SIG-M5 (cell line): Measurements from ENCODE around the gene ARRDC3.

Experiments
- DNase-seq: peaks from one replicate; lab custom pipeline; 2025; lab: John Stamatoyannopoulos, UW

Gene ARRDC3

DNA sequence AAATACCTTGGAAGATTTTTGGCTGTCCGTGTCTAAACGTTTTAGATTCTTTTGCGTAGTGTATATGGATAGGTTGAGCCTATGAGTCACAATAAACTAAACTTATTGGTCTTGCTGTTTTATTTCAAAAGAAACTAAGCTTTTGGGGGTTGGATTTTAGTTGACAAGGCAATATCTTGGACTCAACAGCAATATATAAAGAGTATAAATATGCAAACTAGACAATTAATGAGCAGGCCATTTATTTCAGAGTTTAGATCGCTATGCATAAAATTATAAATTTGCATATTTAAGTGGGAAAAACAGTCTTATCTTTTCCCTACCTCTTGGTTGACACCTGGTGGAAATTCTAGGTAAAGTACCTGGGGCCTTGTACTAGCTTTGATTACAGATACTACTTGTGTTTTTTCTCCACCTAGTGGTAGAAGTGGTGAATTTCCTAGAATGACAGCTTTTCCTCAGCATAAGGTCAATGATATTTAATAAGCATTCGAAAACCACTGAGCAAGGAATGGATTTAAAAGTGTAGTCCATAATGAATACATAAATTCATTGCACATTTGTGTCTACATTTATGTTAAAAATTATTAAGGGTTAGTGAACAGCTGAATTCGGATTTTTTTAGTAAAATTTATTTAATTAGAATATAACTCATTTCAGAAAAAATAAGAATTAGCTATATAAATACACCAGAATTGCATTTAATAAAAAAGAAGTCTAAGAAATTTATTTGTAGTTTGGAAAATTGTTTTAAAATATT lies 1.7 kb upstream of the ARRDC3 start:
- DNase-seq = peak; percentile 66

DNA sequence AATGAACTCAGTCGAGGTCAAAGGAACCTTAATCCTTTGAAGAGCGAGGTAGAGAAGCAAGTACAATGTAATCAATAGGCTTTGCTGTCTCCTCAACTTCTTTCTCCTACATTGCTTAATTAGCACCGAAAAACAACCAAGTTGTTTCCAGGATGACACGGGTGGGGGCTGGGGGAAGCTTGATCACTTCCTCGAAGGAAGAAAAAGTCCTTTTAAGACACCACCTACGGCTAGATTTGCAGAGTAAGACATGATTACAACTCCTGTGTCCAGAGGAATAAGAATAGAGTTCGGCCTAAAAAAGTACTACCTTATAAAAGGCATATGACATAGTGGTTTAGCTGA lies 811 bp upstream of the ARRDC3 start:
- DNase-seq = no peak

DNA sequence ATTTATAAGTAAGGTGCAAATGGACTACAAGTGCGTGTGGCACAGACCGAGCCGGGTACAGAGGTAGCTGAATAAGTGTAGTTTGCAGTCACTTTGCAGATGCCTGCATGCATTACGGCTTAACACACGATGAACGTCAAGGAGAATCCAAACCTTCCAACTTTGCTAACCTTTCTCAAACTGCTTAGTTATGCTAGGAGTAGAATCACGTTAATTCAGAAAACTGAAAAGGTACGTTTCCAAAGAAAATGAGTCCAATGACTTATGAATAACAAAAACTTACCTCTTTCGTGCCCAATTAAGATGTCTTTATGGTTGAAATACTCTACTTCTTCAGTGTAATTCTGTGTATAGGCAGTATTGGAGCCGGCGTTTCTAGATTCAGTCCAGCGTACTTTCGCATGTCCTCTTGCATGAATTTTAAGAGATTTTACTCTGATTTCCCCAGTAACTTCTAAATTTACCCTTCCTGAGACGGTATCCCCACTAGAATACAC lies 539 bp downstream of the ARRDC3 start:
- no peak for DNase-seq

DNA sequence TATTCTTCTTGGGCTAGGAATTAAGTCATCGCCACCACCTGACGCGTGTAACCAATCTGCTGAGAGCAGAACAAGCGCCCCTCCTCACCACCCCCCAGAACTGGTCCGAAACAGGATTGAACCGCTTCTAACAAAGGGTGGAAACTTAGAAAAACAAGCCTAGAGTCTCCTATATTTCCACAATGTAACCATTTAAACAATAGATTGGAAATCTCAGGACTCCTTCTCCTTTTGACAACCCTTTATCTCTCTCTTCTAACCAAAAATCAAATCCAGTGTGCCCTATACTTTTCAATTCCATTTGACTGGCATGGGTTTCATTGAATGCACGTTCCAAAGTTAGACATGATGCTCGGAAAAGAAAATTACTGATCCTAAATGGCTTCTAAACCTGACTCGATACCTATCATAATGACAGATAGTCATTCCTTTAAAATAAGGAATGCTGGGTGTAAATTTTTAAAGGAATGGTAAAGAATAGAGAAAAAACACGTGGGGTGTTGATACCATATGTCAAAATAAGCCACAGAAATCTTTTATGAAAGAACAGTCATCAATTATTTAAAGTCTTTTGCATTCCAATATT lies 1.2 kb downstream of the ARRDC3 start:
- peak; percentile 59 for DNase-seq

DNA sequence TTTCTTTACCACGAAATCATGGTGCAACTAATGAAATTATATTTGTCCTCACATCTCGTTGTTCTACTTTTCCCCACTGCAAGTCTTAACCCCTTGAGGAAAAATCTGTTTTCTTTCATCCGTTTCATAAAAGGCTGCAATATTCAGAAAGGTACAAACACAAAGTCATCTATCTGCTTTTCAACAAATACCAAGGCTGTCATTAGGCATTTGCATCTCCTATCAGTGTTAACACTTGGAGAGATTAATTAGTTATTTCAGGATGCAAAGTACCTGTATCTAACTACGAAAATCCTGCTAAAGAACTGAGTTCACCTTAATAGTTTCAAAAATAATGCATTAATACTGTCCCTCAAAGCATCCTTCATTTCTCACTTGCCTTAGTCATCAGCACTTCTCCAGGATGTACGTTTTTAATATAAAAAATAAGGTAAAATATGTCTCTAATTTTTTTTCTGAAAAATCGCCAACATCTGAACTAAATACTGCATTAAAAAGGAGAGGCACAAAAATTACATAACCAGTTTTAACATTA lies 1.8 kb downstream of the ARRDC3 start:
- no peak for DNase-seq

DNA sequence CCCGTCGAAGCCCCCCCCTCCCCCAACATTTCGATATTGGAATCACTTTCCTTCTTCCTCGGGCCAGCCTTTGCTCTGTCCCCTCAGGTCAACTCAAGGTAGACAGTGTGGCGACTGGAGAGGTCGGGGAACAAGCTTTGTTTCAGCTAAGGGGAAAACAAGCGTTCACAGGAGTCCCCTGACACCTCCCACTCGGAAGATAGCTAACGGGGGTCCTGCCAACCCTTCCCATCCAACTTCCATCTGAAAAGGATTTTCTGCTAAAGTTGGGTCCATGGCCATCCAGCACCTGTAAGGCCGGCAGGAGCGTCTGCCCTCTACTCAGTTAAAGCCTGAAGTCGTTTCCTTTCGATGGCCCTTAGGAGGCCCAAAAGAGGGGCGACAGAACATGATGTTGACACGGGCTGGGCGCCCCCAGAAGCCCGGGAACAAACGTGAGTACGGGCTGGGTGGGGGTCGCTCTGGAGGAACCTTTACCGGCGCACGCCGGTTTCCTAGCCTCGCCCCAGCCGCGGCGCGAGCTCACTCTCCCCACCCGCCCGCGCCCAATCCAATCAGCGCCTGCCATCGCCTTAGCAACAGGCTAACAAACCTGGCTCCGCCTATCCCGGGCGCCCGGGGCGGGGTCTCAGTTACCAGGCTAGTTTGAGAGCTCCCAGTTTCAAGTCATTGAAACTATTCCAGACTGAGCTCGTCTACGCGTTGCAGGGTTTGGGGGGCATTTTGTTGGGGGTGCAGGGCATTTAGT lies 2.5 kb downstream of the ARRDC3 start:
- DNase-seq = peak; percentile 80

DNA sequence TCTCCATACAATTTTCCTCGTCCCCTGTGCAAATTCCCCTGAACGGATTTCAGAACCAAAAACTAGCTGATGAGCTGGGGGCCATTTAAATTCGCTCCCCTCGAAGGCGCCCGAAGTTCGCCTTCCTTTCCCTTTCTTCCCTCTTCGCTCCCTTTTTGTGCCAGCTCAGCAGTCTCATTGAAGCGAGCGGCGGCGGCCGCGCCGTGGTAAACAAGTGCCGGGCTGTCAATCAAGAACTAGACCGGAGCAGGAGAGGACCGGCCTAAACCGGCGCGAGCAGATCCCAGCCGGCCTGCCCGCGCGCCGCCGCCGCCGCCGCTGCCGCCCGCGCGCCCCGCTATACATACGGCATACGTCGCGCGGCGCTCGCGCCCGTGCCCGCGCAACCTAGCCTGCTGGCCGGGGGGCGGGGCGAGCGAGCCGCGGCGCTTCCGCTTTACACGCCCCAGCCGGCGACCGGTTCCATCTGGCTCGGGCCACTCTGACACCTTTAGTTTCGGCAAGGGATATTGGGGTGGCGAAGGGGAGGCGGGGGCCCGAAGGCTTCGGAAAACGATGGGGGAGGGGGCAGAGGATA lies 3.1 kb downstream of the ARRDC3 start:
- peak; percentile 72 for DNase-seq

DNA sequence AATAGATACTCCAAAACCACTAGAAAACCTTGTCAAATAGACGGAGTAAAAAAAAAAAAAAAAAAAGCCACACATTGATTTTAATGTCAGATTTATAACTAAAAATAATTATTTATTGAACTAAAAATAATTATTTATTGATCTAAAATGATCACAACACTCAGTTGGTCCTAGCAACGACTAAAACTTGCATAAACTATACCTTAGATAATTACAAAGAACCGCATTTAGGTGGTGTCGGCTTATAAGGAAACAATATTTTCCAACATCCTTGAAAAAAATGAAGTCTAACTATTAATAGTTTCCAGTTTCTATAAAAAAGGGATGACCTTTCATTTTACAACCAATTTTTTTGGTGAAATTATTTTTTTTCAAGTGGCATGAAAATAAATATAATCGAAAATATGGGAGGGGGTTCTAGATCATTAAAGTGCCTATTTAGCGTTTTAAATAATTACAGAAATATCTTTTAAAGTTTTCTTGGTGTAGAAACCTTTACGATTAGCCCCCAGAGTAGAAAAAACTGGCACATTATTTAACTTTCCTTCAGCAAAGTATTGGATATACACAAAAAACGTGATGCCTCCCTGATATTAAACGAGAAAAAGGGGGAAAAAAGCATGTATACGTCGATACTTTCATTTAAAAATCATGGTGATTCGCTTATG lies 3.7 kb downstream of the ARRDC3 start:
- DNase-seq = no peak

DNA sequence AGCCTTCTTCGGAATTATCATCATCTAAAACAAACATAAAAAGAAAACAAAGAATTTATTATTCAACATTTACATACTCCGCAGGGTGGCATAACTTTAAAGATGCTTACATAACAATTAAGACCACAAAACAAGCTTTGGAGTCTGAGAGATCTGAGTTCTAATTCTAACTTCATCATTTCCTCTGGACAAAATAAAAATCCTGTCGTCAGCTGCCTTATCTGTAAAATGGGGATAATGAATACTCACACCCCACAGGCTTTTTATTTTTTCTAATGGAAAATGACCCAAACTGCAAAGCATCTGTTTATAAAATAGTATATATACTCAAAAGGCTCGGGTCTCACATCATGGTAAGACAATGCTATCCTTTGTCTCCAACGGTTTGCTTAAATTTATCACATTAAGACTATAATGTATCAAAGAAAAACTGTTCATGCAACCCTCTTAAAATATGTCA lies 4.3 kb downstream of the ARRDC3 start:
- DNase-seq = no peak

DNA sequence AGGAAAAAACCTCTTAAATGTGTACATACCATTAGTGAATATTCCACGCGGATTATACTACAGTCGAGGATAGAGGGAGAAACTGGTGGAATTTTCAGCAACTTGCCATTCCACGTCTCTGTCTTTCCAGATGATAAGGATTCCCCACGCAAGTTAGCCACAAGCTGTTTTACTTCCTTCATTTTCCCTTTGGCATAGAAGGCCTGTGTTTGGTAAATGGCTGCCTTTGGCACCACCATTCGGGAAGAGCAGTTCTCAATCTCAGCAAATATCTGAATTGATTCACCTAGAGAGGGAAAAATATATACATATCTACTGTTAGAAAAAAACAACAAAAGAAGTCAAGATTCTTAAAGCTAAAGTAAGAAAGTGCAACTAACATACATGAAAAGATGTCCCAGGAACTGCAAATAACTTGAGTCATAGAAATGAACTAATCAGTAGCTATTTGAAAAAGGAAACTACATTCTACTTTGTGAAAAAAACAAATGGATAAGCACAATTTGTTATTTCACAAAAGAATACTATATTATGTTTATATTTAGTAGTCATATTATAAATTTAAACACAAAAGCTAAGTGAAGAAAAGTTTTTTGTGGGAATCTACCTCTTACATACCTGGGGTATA lies 8.1 kb downstream of the ARRDC3 start:
- DNase-seq = no peak

DNA sequence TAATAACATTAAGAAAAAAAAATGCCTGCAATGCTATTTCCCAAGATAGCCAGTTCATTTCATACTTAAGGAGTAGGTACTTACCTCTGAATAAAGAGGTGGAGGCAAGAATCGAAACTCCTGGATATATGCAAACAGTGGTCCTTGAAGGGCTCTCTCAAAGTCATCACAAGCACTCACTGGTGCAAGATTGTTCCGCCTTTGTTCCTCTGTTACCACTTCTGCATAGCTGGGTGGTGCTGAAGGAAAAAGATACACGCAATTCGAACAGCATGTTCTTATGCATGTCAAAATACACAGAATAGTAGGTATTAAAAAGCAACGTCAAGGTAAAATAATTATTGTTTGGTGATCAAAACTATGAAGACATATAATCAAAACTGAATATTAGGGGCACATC lies 9.5 kb downstream of the ARRDC3 start:
- no peak for DNase-seq

DNA sequence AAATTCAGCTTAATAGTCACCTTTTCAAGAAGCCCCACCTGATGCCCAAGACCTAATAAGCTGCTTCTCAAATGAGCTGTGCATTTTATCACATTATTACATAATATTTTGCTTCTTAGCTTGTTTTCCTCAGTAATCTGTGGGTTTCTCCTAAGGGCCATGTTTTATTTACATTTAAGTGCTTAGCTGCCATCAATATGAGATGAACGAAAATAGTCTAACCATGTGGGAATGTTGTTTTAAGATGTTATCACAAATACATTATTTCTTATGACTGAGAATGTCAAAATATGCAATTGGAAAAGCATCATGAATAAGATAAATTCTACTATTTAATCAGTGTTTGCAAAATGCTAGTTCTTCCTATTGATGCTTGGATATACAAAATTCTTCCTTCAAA lies 10.1 kb downstream of the ARRDC3 start:
- no peak for DNase-seq

DNA sequence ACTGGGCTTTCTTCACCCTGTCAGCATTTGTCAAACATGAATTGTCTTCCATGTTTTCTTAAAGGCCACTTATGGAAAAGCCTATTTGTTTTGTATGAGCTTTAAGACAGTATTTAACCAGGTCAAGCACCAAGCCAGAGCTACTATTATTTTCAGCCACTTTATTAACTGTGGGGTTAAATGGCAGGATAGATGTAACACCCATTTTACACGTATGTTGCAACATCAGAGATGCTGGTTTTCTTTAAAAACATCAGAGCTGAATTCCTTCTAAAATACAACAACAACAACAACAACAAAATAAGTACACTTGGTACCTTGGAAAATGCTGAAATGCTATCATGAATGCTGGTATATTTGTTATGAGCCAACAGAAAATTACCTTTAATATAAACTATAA lies 13.6 kb downstream of the ARRDC3 start:
- no peak for DNase-seq

DNA sequence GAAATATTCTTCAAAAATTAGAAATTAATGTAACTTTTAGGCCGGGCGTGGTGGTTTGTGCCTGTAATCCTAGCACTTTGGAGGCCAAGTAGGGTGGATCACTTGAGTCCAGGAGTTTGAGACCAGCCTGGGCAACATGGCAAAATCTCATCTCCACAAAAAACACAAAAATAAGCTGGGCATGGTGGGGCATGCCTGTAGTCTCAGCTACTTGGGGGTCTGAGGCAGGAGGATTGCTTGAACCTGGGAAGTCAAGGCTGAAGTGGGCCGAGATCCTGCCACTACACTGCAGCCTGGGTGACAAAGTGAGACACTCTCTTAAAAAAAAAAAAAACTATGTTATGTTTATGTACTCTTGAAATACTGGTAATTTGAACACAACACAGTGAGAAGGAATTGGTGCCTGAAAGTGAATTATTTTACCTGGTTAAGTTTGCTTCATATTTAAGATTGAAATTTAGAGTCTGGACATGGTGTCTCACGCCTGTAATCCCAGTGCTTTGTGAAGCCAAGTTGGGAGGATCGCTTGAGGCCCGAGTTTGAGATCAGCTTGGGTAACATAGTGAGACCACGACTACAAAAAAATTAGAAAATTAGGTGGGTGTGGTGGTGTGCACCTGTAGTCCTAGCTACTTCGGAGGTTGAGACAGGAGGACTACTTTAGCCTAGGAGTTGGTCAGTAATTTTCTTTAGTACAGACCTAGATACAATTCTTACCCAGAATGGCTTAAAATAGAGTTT lies 15.0 kb downstream of the ARRDC3 start:
- DNase-seq = no peak

DNA sequence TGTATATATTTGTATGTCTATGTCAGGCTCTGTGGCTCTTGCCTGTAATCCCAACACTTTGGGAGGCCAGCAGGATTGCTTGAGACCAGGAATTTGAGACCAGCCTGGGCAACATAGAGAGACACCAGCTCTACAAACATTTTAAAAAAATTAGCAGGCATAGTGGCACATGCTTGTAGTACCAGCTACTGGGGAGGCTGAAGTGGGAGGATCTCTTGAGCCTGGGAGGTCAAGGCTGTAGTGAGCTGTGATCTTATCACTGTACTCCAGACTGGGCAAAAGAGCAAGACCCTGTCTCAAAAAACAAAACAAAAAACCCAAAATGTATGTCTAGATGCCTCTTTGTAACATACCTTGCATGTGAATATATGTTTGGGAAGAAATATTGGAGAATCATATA lies 15.8 kb downstream of the ARRDC3 start:
- DNase-seq = no peak

DNA sequence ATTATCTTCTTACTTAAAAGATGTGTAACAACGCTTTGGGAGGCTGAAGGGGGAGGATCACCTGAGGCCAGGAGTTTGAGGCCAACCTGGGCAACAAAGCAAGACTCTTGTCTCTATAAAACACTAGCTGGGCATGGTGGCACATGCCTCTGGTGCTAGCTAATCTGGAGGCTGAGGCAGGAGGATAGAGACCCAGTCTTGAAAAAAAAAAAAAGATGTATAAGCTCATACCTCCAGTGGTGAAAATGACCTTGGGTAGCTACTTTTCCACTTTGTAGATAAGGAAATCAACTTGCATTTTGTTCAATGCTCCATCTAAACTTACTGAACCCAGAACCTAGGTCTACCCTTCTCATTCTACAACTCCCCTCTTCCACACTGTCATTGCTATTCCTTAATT lies 16.6 kb downstream of the ARRDC3 start:
- no peak for DNase-seq

DNA sequence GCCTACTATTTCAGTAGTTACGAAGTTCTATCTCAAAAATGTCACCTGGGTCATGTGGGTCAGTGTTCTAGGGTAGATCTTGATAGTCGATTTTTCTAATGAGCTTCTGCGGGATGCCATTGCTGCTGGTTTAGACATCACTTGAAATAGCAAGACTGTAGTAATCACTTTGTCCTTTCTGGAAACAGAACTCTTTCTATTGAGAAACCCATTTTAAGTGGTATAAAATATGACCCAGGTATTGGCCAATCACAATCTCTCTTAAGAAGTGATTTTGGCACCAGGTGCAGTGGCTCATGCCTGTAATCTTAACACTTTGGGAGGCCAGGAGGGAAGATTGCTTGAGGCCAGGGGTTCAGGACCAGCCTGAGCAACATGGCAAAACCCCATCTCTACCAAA lies 17.6 kb downstream of the ARRDC3 start:
- DNase-seq = no peak

DNA sequence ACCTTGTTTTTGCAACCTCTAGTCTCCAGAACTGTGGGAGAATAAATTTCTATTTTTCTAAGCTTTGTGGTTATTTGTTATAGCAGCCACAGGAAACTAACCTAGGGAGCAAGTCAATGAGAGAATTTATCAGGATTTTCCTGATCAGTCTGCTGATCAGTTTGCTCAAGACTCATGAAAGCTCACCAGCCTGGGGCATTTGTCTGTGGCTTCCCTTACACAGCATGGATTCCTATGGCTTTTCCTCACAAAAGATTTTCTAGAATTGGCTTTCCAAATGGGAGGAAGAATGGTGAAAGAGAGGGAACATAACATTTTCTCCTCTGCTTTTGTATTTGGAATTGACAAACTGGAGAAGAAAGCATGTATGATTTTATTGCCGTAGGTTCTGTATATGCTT lies 20.2 kb downstream of the ARRDC3 start:
- DNase-seq = no peak

DNA sequence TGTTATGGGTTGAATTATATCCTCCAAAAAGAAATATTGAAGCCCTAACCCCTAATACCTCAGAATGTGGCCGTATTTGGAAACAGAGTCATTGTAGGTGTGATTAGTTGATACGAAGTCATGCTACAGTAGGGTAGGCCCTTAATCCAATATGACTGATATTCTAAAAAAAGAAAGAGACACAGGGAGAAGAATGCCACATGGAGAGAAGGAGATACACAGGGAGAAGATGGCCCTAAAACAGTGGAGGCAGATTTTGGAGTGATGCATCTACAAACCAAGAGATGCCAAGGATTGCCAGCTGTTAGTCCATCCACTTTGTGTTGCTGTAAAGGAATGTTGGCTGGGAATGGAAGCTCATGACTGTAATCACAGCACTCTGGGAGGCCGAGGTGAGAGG lies 21.3 kb downstream of the ARRDC3 start:
- no peak for DNase-seq

DNA sequence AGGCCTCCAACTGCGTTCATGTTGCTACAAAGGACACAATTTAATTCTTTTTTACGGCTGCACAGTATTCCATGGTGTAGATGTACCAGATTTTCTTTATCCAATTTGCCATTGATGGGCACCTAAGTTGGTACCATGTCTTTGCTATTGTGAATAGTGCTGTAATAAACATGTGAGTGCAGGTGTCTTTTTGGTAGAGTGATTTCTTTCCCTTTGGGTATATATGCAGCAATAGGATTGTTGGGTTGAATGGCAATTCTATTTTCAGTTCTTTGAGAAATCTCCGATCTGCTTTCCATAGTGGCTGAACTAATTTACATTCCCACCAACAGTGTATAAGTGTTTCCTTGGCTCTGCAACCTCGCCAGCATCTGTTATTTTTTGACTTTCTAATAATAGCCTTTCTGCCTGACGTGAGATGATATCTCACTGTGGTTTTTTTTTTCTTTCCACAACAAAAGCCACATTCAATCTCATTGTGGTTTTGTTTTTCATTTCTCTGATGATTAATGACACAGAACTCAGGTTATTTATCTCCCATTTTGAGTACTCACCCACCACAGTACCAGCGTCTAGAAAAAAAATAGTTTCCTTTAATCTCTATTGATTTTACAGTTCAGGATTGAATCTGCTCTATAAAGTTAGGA lies 21.9 kb downstream of the ARRDC3 start:
- DNase-seq = no peak
